Psoas muscle (tissue), 8 donors: Measurements from ENCODE around the gene CNTNAP2. TPM values are rescaled to one million over a fixed set of nuclear protein-coding genes. Genes with fewer than 3 reads are reported as not detected.

Experiments used
- ATAC-seq, 4 donors: fragments of 200-7000 bp; cut with Tn5 transposase; one replicate each; pipeline ENCODE4 v1.9.1; 2020; ENCODE audit warnings: moderate library complexity in 3 of 4, mild to moderate bottlenecking in 2 of 4
- DNase-seq, 2 donors: peaks; one replicate each; pipeline ENCODE4 v3.0.0-alpha.2; 2020
- H3K27ac ChIP-seq: fragments of 200-600 bp; one replicate; pipeline ENCODE4 v1.8.0; 2022
- H3K27me3 ChIP-seq, 3 donors: fragments of 200-600 bp in 1 of 3; one replicate each; pipeline versions ENCODE4 v1.6.1 to v1.8.0; 2013 to 2022; ENCODE audit warnings: low read length in 2 of 3, mild to moderate bottlenecking in 2 of 3, moderate library complexity in 1 of 3; ENCODE audit not compliant: insufficient read depth in 3 of 3
- H3K36me3 ChIP-seq, 2 donors: fragments of 200-600 bp in 1 of 2; one replicate each; pipeline versions ENCODE4 v1.6.1 to v1.8.0; 2013 to 2022; ENCODE audit warnings: low read depth in 1 of 2, mild to moderate bottlenecking in 1 of 2, moderate library complexity in 1 of 2; ENCODE audit not compliant: insufficient read depth in 1 of 2
- H3K4me1 ChIP-seq: fragments of 200-600 bp; one replicate; pipeline ENCODE4 v1.8.0; 2022
- H3K4me3 ChIP-seq: fragments of 200-600 bp; one replicate; pipeline ENCODE4 v1.8.0; 2022; ENCODE audit warnings: mild to moderate bottlenecking
- H3K9me3 ChIP-seq: fragments of 200-600 bp; one replicate; pipeline ENCODE4 v1.8.0; 2022
- WGBS, 3 donors: extraction: QIAGEN DNeasy Blood & Tissue Kit; methylation state at CpG; one replicate each; pipeline versions ENCODE4 v1.1.6 to v1.1.7; 2013; 5-methylcytosine and 5-hydroxymethylcytosine counted together
- intact Hi-C, 2 donors: fragments of 100-400 bp; cut with DNase I; formaldehyde crosslinking; loops; one replicate each; pipeline versions ENCODE4 v1.11.0 to v1.14.2; 2022
- polyA plus RNA-seq, 3 donors: library from polyadenylated mRNA; stranded (reverse); fragments of 200-250 nt; gene quantifications; one replicate each; pipeline ENCODE4 v1.2.3, GENCODE V29; 2013
- total RNA-seq, 4 donors: library from RNA; stranded (reverse); fragmentation: NEBNext Ultra II Directional in 2 of 4; extraction: Animal tissue kit (Norgen Biotek cat#: 25700) in 2 of 4; gene quantifications; one replicate each; pipeline versions ENCODE4 v1.2.1 to v1.2.4, GENCODE V29; 2021 to 2023
- TF ChIP-seq, protein P1 (sequence below): fragments of 200-600 bp; IDR thresholded peaks from one replicate; pipeline ENCODE4 v1.8.0; 2022; ENCODE audit warnings: antibody characterized with exemption
- donor health status: healthy with polysubstance abuse.
- donor health status: DM: no; HTN: no; CAD: no; lungs with moderate emphysema.
- donor health status: Bipolar disorder and iron deficiency.
- donor health status: healthy.
- donor health status: DM: yes; HTN: yes; CAD: no.
- donor health status: DM: no; HTN: no; CAD: no.
- donor health status: DM: no; HTN: no; CAD: no.
- donor health status: DM: yes; HTN: yes; CAD: no.

The CNTNAP2 gene
- total and polyA plus RNA-seq, 7 donors, result 0.01 to 0.13 TPM; not detected in 5

GRCh38 chr7:146123715-146124114 is 7.1 kb downstream of the CNTNAP2 start:
- ATAC-seq (no peak), DNase-seq (no peak)
- no peaks in the 10 kb centered on the region for H3K4me1 ChIP-seq
- no peaks in the 10 kb centered on the region for H3K27me3 ChIP-seq
- TF ChIP-seq, protein P1, sequence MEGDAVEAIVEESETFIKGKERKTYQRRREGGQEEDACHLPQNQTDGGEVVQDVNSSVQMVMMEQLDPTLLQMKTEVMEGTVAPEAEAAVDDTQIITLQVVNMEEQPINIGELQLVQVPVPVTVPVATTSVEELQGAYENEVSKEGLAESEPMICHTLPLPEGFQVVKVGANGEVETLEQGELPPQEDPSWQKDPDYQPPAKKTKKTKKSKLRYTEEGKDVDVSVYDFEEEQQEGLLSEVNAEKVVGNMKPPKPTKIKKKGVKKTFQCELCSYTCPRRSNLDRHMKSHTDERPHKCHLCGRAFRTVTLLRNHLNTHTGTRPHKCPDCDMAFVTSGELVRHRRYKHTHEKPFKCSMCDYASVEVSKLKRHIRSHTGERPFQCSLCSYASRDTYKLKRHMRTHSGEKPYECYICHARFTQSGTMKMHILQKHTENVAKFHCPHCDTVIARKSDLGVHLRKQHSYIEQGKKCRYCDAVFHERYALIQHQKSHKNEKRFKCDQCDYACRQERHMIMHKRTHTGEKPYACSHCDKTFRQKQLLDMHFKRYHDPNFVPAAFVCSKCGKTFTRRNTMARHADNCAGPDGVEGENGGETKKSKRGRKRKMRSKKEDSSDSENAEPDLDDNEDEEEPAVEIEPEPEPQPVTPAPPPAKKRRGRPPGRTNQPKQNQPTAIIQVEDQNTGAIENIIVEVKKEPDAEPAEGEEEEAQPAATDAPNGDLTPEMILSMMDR, result no peak
- no peak overlapping the region for H3K27ac ChIP-seq
- H3K4me3 ChIP-seq, result no peak overlapping the region
- H3K9me3 ChIP-seq, result peaks cover 8% of the 10 kb centered on the region
- 78 to 79% (median 78%) methylated on average over 5 of the region's 5 CpGs for WGBS, 3 donors
- intact Hi-C loops, result no loop called here
- H3K36me3 ChIP-seq, result no peaks in the 10 kb centered on the region

GRCh38 chr7:146126767-146127509 is 10.3 kb downstream of the CNTNAP2 start:
- intact Hi-C loops, result no loop called here
- H3K27ac ChIP-seq, result no peak overlapping the region
- H3K4me3 ChIP-seq, result no peak overlapping the region
- TF ChIP-seq, protein P1, result no peak
- no peaks in the 10 kb centered on the region for H3K27me3 ChIP-seq
- H3K36me3 ChIP-seq, result no peaks in the 10 kb centered on the region
- no peak for ATAC-seq
- 69 to 76% (median 72%) methylated on average over 8 of the region's 8 CpGs for WGBS, 3 donors
- DNase-seq, result no peak
- peaks cover 8% of the 10 kb centered on the region for H3K9me3 ChIP-seq
- H3K4me1 ChIP-seq, result no peaks in the 10 kb centered on the region

DNA sequence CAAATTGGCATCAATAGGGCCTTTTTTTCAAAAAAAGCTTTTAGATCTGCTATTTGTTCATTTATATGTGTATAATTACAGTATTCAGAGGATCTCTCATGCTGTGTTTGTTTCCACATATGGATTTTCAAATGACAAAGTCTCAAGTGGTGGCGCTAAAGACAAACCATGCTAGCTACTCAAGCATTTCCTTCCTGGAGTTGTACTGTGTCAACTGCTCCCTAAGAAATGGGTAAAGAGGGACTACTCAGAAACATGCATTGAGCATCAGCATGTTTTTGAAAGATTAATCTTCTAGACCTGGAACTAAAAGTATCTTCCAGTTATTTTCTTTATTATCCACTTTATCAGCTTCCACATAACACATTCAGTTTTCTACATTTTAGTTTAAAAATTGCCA is 12.7 kb downstream of the CNTNAP2 start:
- Histone ChIP-seq H3K27me3 (no peaks in the 10 kb centered on the region), H3K4me3 (no peak overlapping the region), H3K4me1 (no peaks in the 10 kb centered on the region), H3K27ac (no peak overlapping the region), H3K9me3 (no peaks in the 10 kb centered on the region), H3K36me3 (no peaks in the 10 kb centered on the region)
- ATAC-seq (no peak), DNase-seq (no peak)
- intact Hi-C loops, result no loop called here
- WGBS, 3 donors, result 31 to 47% (median 44%) methylated on average over 1 of the region's 1 CpG
- TF ChIP-seq, protein P1, result no peak

DNA sequence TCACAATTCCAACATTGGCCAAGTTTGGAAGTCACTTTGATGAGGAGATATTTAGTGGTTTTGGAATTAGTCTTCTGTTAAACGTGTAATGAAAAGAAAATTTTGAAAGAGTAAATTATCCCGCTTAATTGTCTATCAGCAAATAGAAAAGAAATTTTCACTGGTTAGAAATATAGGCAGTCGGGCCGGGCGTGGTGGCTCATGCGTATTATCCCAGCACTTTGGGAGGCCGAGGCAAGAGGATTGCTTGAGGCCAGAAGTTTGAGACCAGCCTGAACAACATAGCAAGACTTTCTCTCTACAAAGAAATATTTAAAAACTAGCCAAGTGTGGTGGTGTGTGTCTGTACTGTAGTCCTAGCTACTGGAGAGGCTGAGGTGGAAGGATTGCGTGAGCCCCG is 13.4 kb downstream of the CNTNAP2 start:
- Histone ChIP-seq H3K4me1 (no peaks in the 10 kb centered on the region), H3K4me3 (no peak overlapping the region), H3K27me3 (no peaks in the 10 kb centered on the region), H3K9me3 (no peaks in the 10 kb centered on the region), H3K36me3 (no peaks in the 10 kb centered on the region), H3K27ac (no peak overlapping the region)
- 94 to 97% (median 96%) methylated on average over 9 of the region's 9 CpGs for WGBS, 3 donors
- intact Hi-C loops, result no loop called here
- ATAC-seq (no peak), DNase-seq (no peak)
- TF ChIP-seq, protein P1, result no peak

DNA sequence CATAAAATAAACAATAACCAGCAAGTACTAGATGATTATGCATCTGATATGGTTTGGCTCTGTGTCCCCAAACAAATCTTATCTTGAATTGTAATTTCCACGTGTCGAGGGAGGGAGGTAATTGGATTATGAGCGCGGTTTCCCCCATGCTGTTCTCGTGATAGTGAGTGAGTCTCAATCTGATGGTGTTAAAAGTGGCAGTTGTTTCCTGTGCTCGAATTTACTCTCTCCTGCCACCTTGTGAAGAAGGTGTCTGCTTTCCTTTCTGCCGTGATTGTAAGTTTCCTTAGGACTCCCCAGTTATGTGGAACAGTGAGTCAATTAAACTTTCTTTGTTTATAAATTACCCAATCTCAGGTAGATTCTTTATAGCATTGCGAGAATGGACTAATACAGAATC is 15.1 kb downstream of the CNTNAP2 start:
- H3K4me3 ChIP-seq, result no peak overlapping the region
- H3K4me1 ChIP-seq, result no peaks in the 10 kb centered on the region
- no peak overlapping the region for H3K27ac ChIP-seq
- TF ChIP-seq, protein P1, result no peak
- H3K36me3 ChIP-seq, result no peaks in the 10 kb centered on the region
- no peaks in the 10 kb centered on the region for H3K9me3 ChIP-seq
- intact Hi-C loops, result no loop called here
- DNase-seq (no peak), ATAC-seq (no peak)
- no peaks in the 10 kb centered on the region for H3K27me3 ChIP-seq
- 73 to 75% (median 75%) methylated on average over 8 of the region's 8 CpGs for WGBS, 3 donors
